ENCODE measurements around the gene S100A16.

GRCh38 chr1:153615406-153615805 lies 2.5 kb upstream of the S100A16 start:
- TF ChIP-seq CTCF (IDR thresholded peaks at IDR 0.05) (no peak), BHLHE40 (IDR thresholded peaks at IDR 0.05; ENCODE audit: low read depth, low read length) (no peak), POLR2A (IDR thresholded peaks at IDR 0.05; ENCODE audit: low read length) (no peak), USF2 (IDR thresholded peaks at IDR 0.05) (no peak), FOSL2 (IDR thresholded peaks at IDR 0.05) (no peak), FOSL2 (CRISPR knock-in tag; IDR thresholded peaks at IDR 0.05) (no peak), CBX8 (IDR thresholded peaks at IDR 0.05) (no peak)

Measured in A549 (cell line).